HCT116 (cell line): Measurements from ENCODE around the gene ZNF341. TPM values are rescaled to one million over a fixed set of nuclear protein-coding genes. Genes with fewer than 3 reads are reported as not detected.

Source experiments
- ATAC-seq: fragments of 200-7000 bp; cut with Tn5 transposase; 2 replicates; pipeline ENCODE4 v1.9.1; 2020; ENCODE audit warnings: mild to moderate bottlenecking, moderate library complexity
- BruUV-seq: library from RNA; stranded (reverse); fragments of 400-500 nt; replicated peaks from 2 replicates; lab custom pipeline; 2021; lab: Mats Ljungman, UMichigan
- CTCF ChIA-PET: fragments of 300-600 bp; sonication (Branson Sonifier 250); formaldehyde crosslinking; loops from one replicate; lab custom pipeline; 2021; ENCODE audit warnings: antibody characterized with exemption; lab: Charles Lee
- POLR2A ChIA-PET: fragments of 300-600, 350-600 bp; sonication (Branson Sonifier 250); formaldehyde crosslinking; loops from one replicate; lab custom pipeline; 2021; ENCODE audit warnings: antibody characterized with exemption; lab: Charles Lee
- RAD21 ChIA-PET, 2 experiments: fragments of 300-600 bp; sonication (Branson Sonifier 250); formaldehyde crosslinking; loops; one replicate each; lab custom pipeline; 2023; ENCODE audit warnings: low total read pairs in 2 of 2; ENCODE audit not compliant: uncharacterized antibody in 2 of 2, unreplicated experiment in 2 of 2, low non-redundant PET in 1 of 2; lab: Charles Lee
- DNase-seq: peaks from one replicate; pipeline ENCODE4 v3.0.0-alpha.2; 2010; ENCODE audit warnings: low read depth, low spot score
- H2AFZ ChIP-seq: fragments of 200-600 bp; shearing (Covaris generic), sonication (generic); 2 replicates; pipeline ENCODE4 v1.6.1; 2017; ENCODE audit warnings: low read depth, mixed run types, mixed read lengths, antibody characterized with exemption, low read length; ENCODE audit not compliant: poor library complexity, severe bottlenecking
- H3K27ac ChIP-seq: 2 replicates; pipeline ENCODE4 v1.5.1; 2012; ENCODE audit warnings: low read depth, low read length
- H3K27me3 ChIP-seq: fragments of 200-600 bp; sonication (generic); 2 replicates; pipeline ENCODE4 v1.6.1; 2016; ENCODE audit warnings: mixed run types, low read length, mixed read lengths; ENCODE audit not compliant: insufficient read depth
- H3K36me3 ChIP-seq, 2 experiments: fragments of 200-500 bp in 1 of 2; fragments of 200-600 bp in 1 of 2; sonication (Bioruptor generic) in 1 of 2; sonication (generic) in 1 of 2; 2 replicates each; pipeline versions ENCODE4 v1.5.1 to v1.6.1; 2014 to 2016; ENCODE audit warnings: low read length in 2 of 2, inconsistent platforms in 1 of 2, mixed read lengths in 1 of 2, mixed run types in 1 of 2; ENCODE audit not compliant: insufficient read depth in 2 of 2, control insufficient read depth in 1 of 2
- H3K4me1 ChIP-seq, 2 experiments: fragments of 200-600 bp in 1 of 2; sonication (generic) in 1 of 2; 2 replicates each; pipeline versions ENCODE4 v1.5.1 to v1.6.1; 2012 to 2017; ENCODE audit warnings: low read length in 2 of 2, inconsistent platforms in 1 of 2, mild to moderate bottlenecking in 1 of 2, mixed read lengths in 1 of 2, mixed run types in 1 of 2, moderate library complexity in 1 of 2; ENCODE audit not compliant: insufficient read depth in 2 of 2, control insufficient read depth in 1 of 2
- H3K4me2 ChIP-seq: fragments of 200-600 bp; sonication (generic); 2 replicates; pipeline ENCODE4 v1.6.1; 2017; ENCODE audit warnings: mixed run types, low read length, mixed read lengths
- H3K4me3 ChIP-seq, 2 experiments: fragments of 200-600 bp in 1 of 2; sonication (generic) in 1 of 2; replicated peaks in 1 of 2; 2 replicates each; pipeline ENCODE4 v1.5.1; 2011 to 2016; ENCODE audit warnings: low read length in 2 of 2, control low read depth in 1 of 2, low read depth in 1 of 2, mild to moderate bottlenecking in 1 of 2, mixed read lengths in 1 of 2, mixed run types in 1 of 2
- H3K79me2 ChIP-seq: fragments of 200-600 bp; sonication (generic); 2 replicates; pipeline ENCODE4 v1.6.1; 2017; ENCODE audit warnings: mild to moderate bottlenecking, mixed run types, low read length, moderate library complexity, mixed read lengths; ENCODE audit not compliant: insufficient read depth
- H3K9ac ChIP-seq: fragments of 200-600 bp; sonication (generic); 2 replicates; pipeline ENCODE4 v1.6.1; 2016; ENCODE audit warnings: low read length, mixed read lengths
- H3K9me2 ChIP-seq: fragments of 200-600 bp; sonication (generic), shearing (Covaris generic); 2 replicates; pipeline ENCODE4 v1.6.1; 2017; ENCODE audit warnings: mixed run types, mild to moderate bottlenecking, moderate library complexity; ENCODE audit not compliant: insufficient read depth
- H3K9me3 ChIP-seq, 2 experiments: fragments of 200-500 bp in 1 of 2; fragments of 200-600 bp in 1 of 2; sonication (Bioruptor generic) in 1 of 2; sonication (generic) in 1 of 2; 2 replicates each; pipeline ENCODE4 v1.6.1; 2014 to 2017; ENCODE audit warnings: low read length in 2 of 2, mixed read lengths in 2 of 2, inconsistent platforms in 1 of 2, low read depth in 1 of 2, mild to moderate bottlenecking in 1 of 2, mixed run types in 1 of 2, moderate library complexity in 1 of 2; ENCODE audit not compliant: control insufficient read depth in 1 of 2, insufficient read depth in 1 of 2
- H4K20me1 ChIP-seq: fragments of 200-600 bp; sonication (generic), shearing (Covaris generic); 2 replicates; pipeline ENCODE4 v1.6.1; 2017; ENCODE audit warnings: mixed run types, mild to moderate bottlenecking, moderate library complexity; ENCODE audit not compliant: insufficient read depth
- CBX3 ChIP-seq: IDR thresholded peaks from 2 replicates; pipeline ENCODE4 v1.6.1; 2012; ENCODE audit warnings: low read depth
- FOSL1 ChIP-seq: IDR thresholded peaks from 2 replicates; pipeline ENCODE4 v1.6.1; 2012; ENCODE audit warnings: low read depth
- JUND ChIP-seq: IDR thresholded peaks from 2 replicates; pipeline ENCODE4 v1.6.1; 2012
- POLR2A ChIP-seq: IDR thresholded peaks from 2 replicates; pipeline ENCODE4 v1.7.0; 2011; ENCODE audit warnings: borderline replicate concordance; ENCODE audit not compliant: insufficient read depth, insufficient read length; ENCODE audit errors: extremely low read depth
- intact Hi-C: fragments of 100-400 bp; cut with micrococcal nuclease; formaldehyde crosslinking; loops from 2 replicates; pipeline ENCODE4 v1.10.0; 2022
- total RNA-seq: library from RNA; stranded (reverse); gene quantifications from one replicate; pipeline ENCODE4 v1.2.1, GENCODE V29; 2021; ENCODE audit not compliant: unreplicated experiment
- TF ChIP-seq, protein P1 (sequence below): IDR thresholded peaks from 2 replicates; pipeline ENCODE4 v1.6.1; 2011; ENCODE audit warnings: mild to moderate bottlenecking, low read length, moderate library complexity; ENCODE audit not compliant: insufficient replicate concordance; ENCODE audit errors: extremely low read depth
- TF ChIP-seq, protein P2 (sequence below): IDR thresholded peaks from 2 replicates; pipeline ENCODE4 v1.6.1; 2012; ENCODE audit warnings: low read depth

Gene ZNF341
- total RNA-seq, 1 experiment from 2014 or later, result 4.9 TPM

DNA sequence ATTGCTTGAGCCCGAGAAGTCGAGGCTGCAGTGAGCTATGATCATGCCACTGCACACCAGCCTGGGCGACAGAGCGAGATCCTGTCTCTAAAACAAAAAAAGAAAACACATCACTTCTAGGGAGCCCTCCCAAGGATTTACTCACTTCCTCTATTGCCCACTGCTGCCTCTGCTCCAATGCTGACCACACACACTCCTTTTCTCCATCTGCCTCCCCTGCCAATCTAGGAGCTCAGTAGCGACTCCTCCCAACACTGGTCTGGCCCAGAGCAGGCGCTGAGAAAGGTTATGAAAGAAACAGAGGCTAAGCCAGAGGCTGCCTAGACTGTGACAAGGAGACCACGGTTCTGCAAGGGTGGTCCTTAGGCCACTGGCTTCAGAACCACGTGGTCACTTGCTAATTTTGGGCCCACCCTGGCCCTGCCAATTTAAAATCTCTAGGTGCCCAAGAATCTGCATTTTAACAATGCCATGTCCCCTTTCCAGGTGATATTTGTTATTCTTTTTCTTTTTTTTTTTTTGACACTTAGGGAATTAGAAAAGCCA lies 44.4 kb upstream of the ZNF341 start:
- POLR2A ChIA-PET, result no interaction called here
- peaks cover 29% of the 10 kb centered on the region for H3K79me2 ChIP-seq
- no peaks in the 10 kb centered on the region for H3K36me3 ChIP-seq
- H3K4me3 ChIP-seq, result no peak overlapping the region
- no peak overlapping the region for H3K27ac ChIP-seq
- BruUV-seq, result no TSS peak
- RAD21 ChIA-PET, result no interaction called here
- H3K4me2 ChIP-seq, result no peak overlapping the region
- no peaks in the 10 kb centered on the region for H3K9me3 ChIP-seq
- no peaks in the 10 kb centered on the region for H3K27me3 ChIP-seq
- ATAC-seq, result no peak
- CTCF ChIA-PET, result no interaction called here
- DNase-seq, result no peak
- H3K4me1 ChIP-seq, result peaks cover 13 to 35% of the 10 kb centered on the region in 2 experiments
- no peaks in the 10 kb centered on the region for H3K9me2 ChIP-seq
- TF ChIP-seq, protein P1, sequence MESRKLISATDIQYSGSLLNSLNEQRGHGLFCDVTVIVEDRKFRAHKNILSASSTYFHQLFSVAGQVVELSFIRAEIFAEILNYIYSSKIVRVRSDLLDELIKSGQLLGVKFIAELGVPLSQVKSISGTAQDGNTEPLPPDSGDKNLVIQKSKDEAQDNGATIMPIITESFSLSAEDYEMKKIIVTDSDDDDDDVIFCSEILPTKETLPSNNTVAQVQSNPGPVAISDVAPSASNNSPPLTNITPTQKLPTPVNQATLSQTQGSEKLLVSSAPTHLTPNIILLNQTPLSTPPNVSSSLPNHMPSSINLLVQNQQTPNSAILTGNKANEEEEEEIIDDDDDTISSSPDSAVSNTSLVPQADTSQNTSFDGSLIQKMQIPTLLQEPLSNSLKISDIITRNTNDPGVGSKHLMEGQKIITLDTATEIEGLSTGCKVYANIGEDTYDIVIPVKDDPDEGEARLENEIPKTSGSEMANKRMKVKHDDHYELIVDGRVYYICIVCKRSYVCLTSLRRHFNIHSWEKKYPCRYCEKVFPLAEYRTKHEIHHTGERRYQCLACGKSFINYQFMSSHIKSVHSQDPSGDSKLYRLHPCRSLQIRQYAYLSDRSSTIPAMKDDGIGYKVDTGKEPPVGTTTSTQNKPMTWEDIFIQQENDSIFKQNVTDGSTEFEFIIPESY, result no peak
- TF ChIP-seq POLR2A, result no peak
- TF ChIP-seq CBX3, result no peak
- no peak for TF ChIP-seq JUND
- TF ChIP-seq, protein P2, sequence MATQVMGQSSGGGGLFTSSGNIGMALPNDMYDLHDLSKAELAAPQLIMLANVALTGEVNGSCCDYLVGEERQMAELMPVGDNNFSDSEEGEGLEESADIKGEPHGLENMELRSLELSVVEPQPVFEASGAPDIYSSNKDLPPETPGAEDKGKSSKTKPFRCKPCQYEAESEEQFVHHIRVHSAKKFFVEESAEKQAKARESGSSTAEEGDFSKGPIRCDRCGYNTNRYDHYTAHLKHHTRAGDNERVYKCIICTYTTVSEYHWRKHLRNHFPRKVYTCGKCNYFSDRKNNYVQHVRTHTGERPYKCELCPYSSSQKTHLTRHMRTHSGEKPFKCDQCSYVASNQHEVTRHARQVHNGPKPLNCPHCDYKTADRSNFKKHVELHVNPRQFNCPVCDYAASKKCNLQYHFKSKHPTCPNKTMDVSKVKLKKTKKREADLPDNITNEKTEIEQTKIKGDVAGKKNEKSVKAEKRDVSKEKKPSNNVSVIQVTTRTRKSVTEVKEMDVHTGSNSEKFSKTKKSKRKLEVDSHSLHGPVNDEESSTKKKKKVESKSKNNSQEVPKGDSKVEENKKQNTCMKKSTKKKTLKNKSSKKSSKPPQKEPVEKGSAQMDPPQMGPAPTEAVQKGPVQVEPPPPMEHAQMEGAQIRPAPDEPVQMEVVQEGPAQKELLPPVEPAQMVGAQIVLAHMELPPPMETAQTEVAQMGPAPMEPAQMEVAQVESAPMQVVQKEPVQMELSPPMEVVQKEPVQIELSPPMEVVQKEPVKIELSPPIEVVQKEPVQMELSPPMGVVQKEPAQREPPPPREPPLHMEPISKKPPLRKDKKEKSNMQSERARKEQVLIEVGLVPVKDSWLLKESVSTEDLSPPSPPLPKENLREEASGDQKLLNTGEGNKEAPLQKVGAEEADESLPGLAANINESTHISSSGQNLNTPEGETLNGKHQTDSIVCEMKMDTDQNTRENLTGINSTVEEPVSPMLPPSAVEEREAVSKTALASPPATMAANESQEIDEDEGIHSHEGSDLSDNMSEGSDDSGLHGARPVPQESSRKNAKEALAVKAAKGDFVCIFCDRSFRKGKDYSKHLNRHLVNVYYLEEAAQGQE, result no peak
- TF ChIP-seq FOSL1, result no peak
- intact Hi-C loops, result no loop called here
- 0 out of 2 replicates have a peak overlapping the region, but pooled peaks have one; percentile 36 for H3K9ac ChIP-seq
- no peaks in the 10 kb centered on the region for H4K20me1 ChIP-seq
- peak overlapping the region; percentile 26 for H2AFZ ChIP-seq
